ENCODE data around the gene BMPR2. TPM values are rescaled to one million over a fixed set of nuclear protein-coding genes. Genes with fewer than 3 reads are reported as not detected.

Gene BMPR2
- total and polyA plus RNA-seq, 2 of the 4 experiments (the other 2 are of a cell fraction): 17.0 to 30.1 TPM

DNA sequence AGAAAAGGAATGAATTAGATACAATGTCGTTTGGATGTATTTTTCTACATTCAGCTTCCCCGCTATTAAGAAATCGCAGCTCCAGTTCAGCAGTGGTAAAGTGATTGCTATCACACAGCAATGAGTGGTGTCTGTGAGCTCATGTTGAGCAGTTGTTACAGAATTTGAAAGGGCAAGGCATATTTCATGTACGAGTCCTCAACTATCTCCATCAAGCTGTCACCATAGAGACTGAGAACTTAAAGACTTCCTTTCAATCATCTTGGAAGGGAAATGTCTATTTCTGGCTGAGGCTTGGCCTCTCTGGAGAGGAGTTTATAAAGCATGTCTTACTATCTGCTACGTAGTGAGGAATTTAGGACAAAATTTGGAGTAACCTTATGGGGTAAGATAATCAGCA lies 234.3 kb downstream of the BMPR2 start:
- no peak overlapping the region for H4K91ac ChIP-seq (ENCODE audit: insufficient read depth, low read depth, low read length)
- peak; percentile 18 for DNase-seq
- H3K14ac ChIP-seq (replicated peaks; ENCODE audit: low read depth, low read length): no peak overlapping the region
- no peak overlapping the region for H3K4ac ChIP-seq (ENCODE audit: low read depth, low read length)
- dilution Hi-C loops (cut with HindIII; ENCODE audit: low sequenced_read_pairs, unreplicated experiment): no loop called here
- H4K5ac ChIP-seq (ENCODE audit: low read depth, low read length): no peak overlapping the region
- no peaks in the 10 kb centered on the region for H3K36me3 ChIP-seq (ENCODE audit: control insufficient read depth, insufficient read depth, low read length)
- no peak overlapping the region for H3K9ac ChIP-seq (ENCODE audit: low read depth, low read length)
- H3K18ac ChIP-seq (ENCODE audit: low read depth, low read length): no peak overlapping the region
- H3K23ac ChIP-seq (ENCODE audit: low read depth, low read length): no peak overlapping the region
- BruUV-seq (replicated peaks): no TSS peak
- in situ Hi-C loops (cut with MboI; ENCODE audit: low sequenced_read_pairs): no loop called here
- no peak overlapping the region for H3K4me2 ChIP-seq (ENCODE audit: low read depth, low read length)
- H3K9me3 ChIP-seq (ENCODE audit: control insufficient read depth, insufficient read depth, low read length): no peaks in the 10 kb centered on the region
- WGBS, 2 experiments (ENCODE audit: extremely low coverage in 2 of 2, insufficient read length in 1 of 2): no CpG with 5 or more reads among the region's 5 CpGs
- H2AFZ ChIP-seq (replicated peaks; ENCODE audit: low read length, poor library complexity): no peak overlapping the region
- H2AK5ac ChIP-seq (ENCODE audit: low read depth, low read length): no peak overlapping the region
- no peak overlapping the region for H2BK15ac ChIP-seq (ENCODE audit: low read depth, low read length)
- CTCF ChIA-PET: no interaction called here
- H3K56ac ChIP-seq (ENCODE audit: extremely low read depth, insufficient read depth, low read length): no peak overlapping the region
- H2BK5ac ChIP-seq (ENCODE audit: low read depth, low read length, poor library complexity, severe bottlenecking): no peak overlapping the region
- POLR2A ChIA-PET (ENCODE audit: unreplicated experiment): interaction anchor here (0.6 kb wide), 1 partner anchor 42 kb away, joined by 3 read pairs; no protein-coding TSS in a partner anchor
- intact Hi-C loops (cut with micrococcal nuclease): no loop called here
- no peaks in the 10 kb centered on the region for H3K79me1 ChIP-seq (ENCODE audit: low read depth in 1 of 2, low read length in 2 of 2)
- H3K9me1 ChIP-seq (ENCODE audit: insufficient read depth, low read length): no peaks in the 10 kb centered on the region; the same call in 1 of the 2 replicates
- H3K27me3 ChIP-seq (ENCODE audit: control insufficient read depth, insufficient read depth, low read length): no peaks in the 10 kb centered on the region
- ATAC-seq (ENCODE audit: low read depth): no peak
- no peak overlapping the region for H2AK9ac ChIP-seq (replicated peaks; ENCODE audit: low read depth, low read length, poor library complexity)
- no peak overlapping the region for H2BK120ac ChIP-seq (ENCODE audit: low read depth, low read length)
- no peak overlapping the region for H3K4me3 ChIP-seq (ENCODE audit: insufficient read depth, low read depth, low read length)
- no peaks in the 10 kb centered on the region for H4K20me1 ChIP-seq (ENCODE audit: insufficient read depth, low read length)
- no peak overlapping the region for H4K8ac ChIP-seq (ENCODE audit: low read depth in 2 of 2, low read length in 2 of 2)
- H3K4me1 ChIP-seq (ENCODE audit: control insufficient read depth, insufficient read depth, low read length): no peaks in the 10 kb centered on the region
- H2BK20ac ChIP-seq (ENCODE audit: low read depth, low read length): no peak overlapping the region
- H3K27ac ChIP-seq (ENCODE audit: insufficient read depth, low read length): no peak overlapping the region
- TF ChIP-seq MXI1 (IDR thresholded peaks at IDR 0.05; ENCODE audit: borderline replicate concordance, low read depth, low read length) (no peak), RFX5 (IDR thresholded peaks at IDR 0.05; ENCODE audit: low read depth, low read length) (no peak), RAD21 (IDR thresholded peaks at IDR 0.05; ENCODE audit: low read length) (no peak), FOS (IDR thresholded peaks at IDR 0.05; ENCODE audit: low read depth, low read length) (no peak), RCOR1 (IDR thresholded peaks at IDR 0.05; ENCODE audit: insufficient replicate concordance, low read length) (no peak), POLR2A (IDR thresholded peaks at IDR 0.05; ENCODE audit: low read depth, low read length) (no peak), CHD1 (IDR thresholded peaks at IDR 0.05; ENCODE audit: low read depth, low read length) (no peak), BHLHE40 (IDR thresholded peaks at IDR 0.05; ENCODE audit: low read depth, low read length) (no peak), CEBPB (IDR thresholded peaks at IDR 0.05; ENCODE audit: low read depth, low read length) (no peak), NFE2L2 (IDR thresholded peaks at IDR 0.05; ENCODE audit: low read depth, low read length) (no peak), MAFK (IDR thresholded peaks at IDR 0.05; ENCODE audit: low read depth, low read length) (no peak), MAZ (IDR thresholded peaks at IDR 0.05; ENCODE audit: borderline replicate concordance, low read depth, low read length) (no peak), SMC3 (IDR thresholded peaks at IDR 0.05; ENCODE audit: low read depth, low read length) (no peak)
- TF ChIP-seq, protein P1, sequence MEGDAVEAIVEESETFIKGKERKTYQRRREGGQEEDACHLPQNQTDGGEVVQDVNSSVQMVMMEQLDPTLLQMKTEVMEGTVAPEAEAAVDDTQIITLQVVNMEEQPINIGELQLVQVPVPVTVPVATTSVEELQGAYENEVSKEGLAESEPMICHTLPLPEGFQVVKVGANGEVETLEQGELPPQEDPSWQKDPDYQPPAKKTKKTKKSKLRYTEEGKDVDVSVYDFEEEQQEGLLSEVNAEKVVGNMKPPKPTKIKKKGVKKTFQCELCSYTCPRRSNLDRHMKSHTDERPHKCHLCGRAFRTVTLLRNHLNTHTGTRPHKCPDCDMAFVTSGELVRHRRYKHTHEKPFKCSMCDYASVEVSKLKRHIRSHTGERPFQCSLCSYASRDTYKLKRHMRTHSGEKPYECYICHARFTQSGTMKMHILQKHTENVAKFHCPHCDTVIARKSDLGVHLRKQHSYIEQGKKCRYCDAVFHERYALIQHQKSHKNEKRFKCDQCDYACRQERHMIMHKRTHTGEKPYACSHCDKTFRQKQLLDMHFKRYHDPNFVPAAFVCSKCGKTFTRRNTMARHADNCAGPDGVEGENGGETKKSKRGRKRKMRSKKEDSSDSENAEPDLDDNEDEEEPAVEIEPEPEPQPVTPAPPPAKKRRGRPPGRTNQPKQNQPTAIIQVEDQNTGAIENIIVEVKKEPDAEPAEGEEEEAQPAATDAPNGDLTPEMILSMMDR (conservative IDR thresholded peaks at IDR 0.05; ENCODE audit: low read depth, low read length): no peak
- TF ChIP-seq, protein P2, sequence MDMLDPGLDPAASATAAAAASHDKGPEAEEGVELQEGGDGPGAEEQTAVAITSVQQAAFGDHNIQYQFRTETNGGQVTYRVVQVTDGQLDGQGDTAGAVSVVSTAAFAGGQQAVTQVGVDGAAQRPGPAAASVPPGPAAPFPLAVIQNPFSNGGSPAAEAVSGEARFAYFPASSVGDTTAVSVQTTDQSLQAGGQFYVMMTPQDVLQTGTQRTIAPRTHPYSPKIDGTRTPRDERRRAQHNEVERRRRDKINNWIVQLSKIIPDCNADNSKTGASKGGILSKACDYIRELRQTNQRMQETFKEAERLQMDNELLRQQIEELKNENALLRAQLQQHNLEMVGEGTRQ (IDR thresholded peaks at IDR 0.05; ENCODE audit: low read depth, low read length): no peak
- TF ChIP-seq, protein P3, sequence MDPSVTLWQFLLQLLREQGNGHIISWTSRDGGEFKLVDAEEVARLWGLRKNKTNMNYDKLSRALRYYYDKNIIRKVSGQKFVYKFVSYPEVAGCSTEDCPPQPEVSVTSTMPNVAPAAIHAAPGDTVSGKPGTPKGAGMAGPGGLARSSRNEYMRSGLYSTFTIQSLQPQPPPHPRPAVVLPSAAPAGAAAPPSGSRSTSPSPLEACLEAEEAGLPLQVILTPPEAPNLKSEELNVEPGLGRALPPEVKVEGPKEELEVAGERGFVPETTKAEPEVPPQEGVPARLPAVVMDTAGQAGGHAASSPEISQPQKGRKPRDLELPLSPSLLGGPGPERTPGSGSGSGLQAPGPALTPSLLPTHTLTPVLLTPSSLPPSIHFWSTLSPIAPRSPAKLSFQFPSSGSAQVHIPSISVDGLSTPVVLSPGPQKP (IDR thresholded peaks at IDR 0.05; ENCODE audit: borderline replicate concordance, low read depth, low read length): no peak
